Caco-2 (cell line): ENCODE results near the gene RPUSD1. TPM values are rescaled to one million over a fixed set of nuclear protein-coding genes. Genes with fewer than 3 reads are reported as not detected.

ENCODE experiments used
- BruUV-seq: library from RNA; stranded (reverse); fragments of 400-500 nt; replicated peaks from 2 replicates; lab custom pipeline; 2021; lab: Mats Ljungman, UMichigan
- CTCF ChIA-PET: fragments of 300-600 bp; sonication (Branson Sonifier 250); formaldehyde crosslinking; loops from one replicate; lab custom pipeline; 2022; ENCODE audit warnings: antibody characterized with exemption; lab: Charles Lee
- POLR2A ChIA-PET: fragments of 300-600 bp; sonication (Branson Sonifier 250); formaldehyde crosslinking; loops from one replicate; lab custom pipeline; 2022; ENCODE audit warnings: antibody characterized with exemption; lab: Charles Lee
- DNase-seq, 2 experiments: peaks; one replicate each; pipeline versions ENCODE4 v3.0.0 to v3.0.0-alpha.2; 2020 to 2022
- H3K27me3 ChIP-seq: replicated peaks from 2 replicates; pipeline ENCODE4 v1.6.0; 2011; ENCODE audit warnings: low read length; ENCODE audit not compliant: control insufficient read depth, insufficient read depth
- H3K36me3 ChIP-seq: 2 replicates; pipeline ENCODE4 v1.5.1; 2011; ENCODE audit warnings: low read length; ENCODE audit not compliant: control insufficient read depth, insufficient read depth
- H3K4me1 ChIP-seq: fragments of 250-450 bp; sonication (Bioruptor Pico); 2 replicates; pipeline ENCODE4 v1.5.1; 2020; ENCODE audit warnings: mild to moderate bottlenecking
- H3K4me3 ChIP-seq: 2 replicates; pipeline ENCODE4 v1.5.1; 2011; ENCODE audit warnings: low read depth, mild to moderate bottlenecking, control low read depth, low read length
- H3K9me3 ChIP-seq: fragments of 250-450 bp; sonication (Bioruptor Pico); 2 replicates; pipeline ENCODE4 v1.5.1; 2020; ENCODE audit warnings: mild to moderate bottlenecking, moderate library complexity
- H3K27ac Mint-ChIP-seq: one replicate; pipeline ENCODE4 v1.8.0; 2022; ENCODE audit warnings: mixed read lengths; ENCODE audit not compliant: unreplicated experiment
- H3K27me3 Mint-ChIP-seq: one replicate; pipeline ENCODE4 v1.8.0; 2022; ENCODE audit warnings: mixed read lengths; ENCODE audit not compliant: insufficient read depth, unreplicated experiment
- H3K36me3 Mint-ChIP-seq: one replicate; pipeline ENCODE4 v1.8.0; 2022; ENCODE audit warnings: mild to moderate bottlenecking, mixed read lengths; ENCODE audit not compliant: insufficient read depth, unreplicated experiment
- H3K4me1 Mint-ChIP-seq: one replicate; pipeline ENCODE4 v1.8.0; 2022; ENCODE audit warnings: low read depth, mixed read lengths; ENCODE audit not compliant: unreplicated experiment
- H3K4me3 Mint-ChIP-seq: one replicate; pipeline ENCODE4 v1.8.0; 2022; ENCODE audit warnings: mild to moderate bottlenecking, moderate library complexity, mixed read lengths; ENCODE audit not compliant: unreplicated experiment
- H3K9me3 Mint-ChIP-seq: one replicate; pipeline ENCODE4 v1.8.0; 2022; ENCODE audit warnings: mixed read lengths; ENCODE audit not compliant: unreplicated experiment
- intact Hi-C: fragments of 100-400 bp; cut with micrococcal nuclease; formaldehyde crosslinking; loops from one replicate; pipeline ENCODE4 v1.10.0; 2022; ENCODE audit not compliant: unreplicated experiment
- total RNA-seq: library from RNA; stranded (reverse); gene quantifications from 2 replicates; pipeline ENCODE4 v1.2.3, GENCODE V29; 2022
- TF ChIP-seq, protein P1 (sequence below), 2 experiments: fragments of 200-600 bp in 1 of 2; IDR thresholded peaks; 1 replicate in 1 of 2; 2 replicates in 1 of 2; pipeline versions ENCODE4 v1.5.1 to v1.8.0; 2011 to 2022; ENCODE audit warnings: antibody characterized with exemption in 1 of 2, control low read depth in 1 of 2, inconsistent platforms in 1 of 2, low read depth in 1 of 2, low read length in 1 of 2, mild to moderate bottlenecking in 1 of 2, moderate library complexity in 1 of 2; ENCODE audit not compliant: insufficient read depth in 1 of 2, severe bottlenecking in 1 of 2, unreplicated experiment in 1 of 2

Gene RPUSD1
- total RNA-seq, 1 experiment from 2014 or later: 44.0 TPM

GRCh38 chr16:787321-787966 is 737 bp downstream of the RPUSD1 start:
- H3K27me3 ChIP-seq: no peaks in the 10 kb centered on the region
- Mint-ChIP-seq H3K9me3 (no peaks in the 10 kb centered on the region), H3K36me3 (peaks cover 40% of the 10 kb centered on the region), H3K4me1 (no peaks in the 10 kb centered on the region), H3K27ac (no peak overlapping the region), H3K4me3 (peak overlapping the region; percentile 82), H3K27me3 (no peaks in the 10 kb centered on the region)
- no peak for DNase-seq
- peaks cover 11% of the 10 kb centered on the region; the same call in 1 of the 2 replicates for H3K4me1 ChIP-seq
- peak overlapping the region; percentile 95 for H3K4me3 ChIP-seq
- intact Hi-C loops: loop anchor here (5.0 to 10.0 kb wide), 2 partner anchors 45 to 73 kb away; partner anchors contain the start of genes CIAO3 and METRN
- BruUV-seq: no TSS peak
- H3K36me3 ChIP-seq: peaks cover 3% of the 10 kb centered on the region; the same call in 1 of the 2 replicates
- no peaks in the 10 kb centered on the region for H3K9me3 ChIP-seq
- CTCF ChIA-PET: interaction anchor here (0.6 kb wide), 1 partner anchor 44 kb away, joined by 6 read pairs; no protein-coding TSS in a partner anchor
- POLR2A ChIA-PET: interaction anchor here (0.9 to 1.4 kb wide), 5 partner anchors 16 to 312 kb away, joined by 3 to 12 read pairs (median 8); partner anchors contain the start of genes ANTKMT and CIAO3
- TF ChIP-seq, protein P1, sequence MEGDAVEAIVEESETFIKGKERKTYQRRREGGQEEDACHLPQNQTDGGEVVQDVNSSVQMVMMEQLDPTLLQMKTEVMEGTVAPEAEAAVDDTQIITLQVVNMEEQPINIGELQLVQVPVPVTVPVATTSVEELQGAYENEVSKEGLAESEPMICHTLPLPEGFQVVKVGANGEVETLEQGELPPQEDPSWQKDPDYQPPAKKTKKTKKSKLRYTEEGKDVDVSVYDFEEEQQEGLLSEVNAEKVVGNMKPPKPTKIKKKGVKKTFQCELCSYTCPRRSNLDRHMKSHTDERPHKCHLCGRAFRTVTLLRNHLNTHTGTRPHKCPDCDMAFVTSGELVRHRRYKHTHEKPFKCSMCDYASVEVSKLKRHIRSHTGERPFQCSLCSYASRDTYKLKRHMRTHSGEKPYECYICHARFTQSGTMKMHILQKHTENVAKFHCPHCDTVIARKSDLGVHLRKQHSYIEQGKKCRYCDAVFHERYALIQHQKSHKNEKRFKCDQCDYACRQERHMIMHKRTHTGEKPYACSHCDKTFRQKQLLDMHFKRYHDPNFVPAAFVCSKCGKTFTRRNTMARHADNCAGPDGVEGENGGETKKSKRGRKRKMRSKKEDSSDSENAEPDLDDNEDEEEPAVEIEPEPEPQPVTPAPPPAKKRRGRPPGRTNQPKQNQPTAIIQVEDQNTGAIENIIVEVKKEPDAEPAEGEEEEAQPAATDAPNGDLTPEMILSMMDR (IDR thresholded peaks at IDR 0.05; ENCODE audit: insufficient read depth in 1 of 2, low read depth in 1 of 2, low read length in 1 of 2, severe bottlenecking in 1 of 2, unreplicated experiment in 1 of 2): no peak

- H3K4me1 ChIP-seq: peaks cover 11% of the 10 kb centered on the region; the same call in 1 of the 2 replicates
- H3K4me3 ChIP-seq: no peak overlapping the region
- CTCF ChIA-PET: interaction anchor here (1.0 kb wide), 1 partner anchor 61 kb away, joined by 3 read pairs; no protein-coding TSS in a partner anchor
- BruUV-seq: no TSS peak
- POLR2A ChIA-PET: no interaction called here
- Mint-ChIP-seq H3K4me1 (no peaks in the 10 kb centered on the region), H3K27me3 (no peaks in the 10 kb centered on the region), H3K4me3 (peak overlapping the region; percentile 82), H3K27ac (no peak overlapping the region), H3K9me3 (no peaks in the 10 kb centered on the region), H3K36me3 (peaks cover 32% of the 10 kb centered on the region)
- H3K27me3 ChIP-seq: no peaks in the 10 kb centered on the region
- TF ChIP-seq, protein P1 (IDR thresholded peaks at IDR 0.05; ENCODE audit: insufficient read depth in 1 of 2, low read depth in 1 of 2, low read length in 1 of 2, severe bottlenecking in 1 of 2, unreplicated experiment in 1 of 2): peak; percentile 37 to 59
- H3K9me3 ChIP-seq: no peaks in the 10 kb centered on the region
- intact Hi-C loops: loop anchor here (5.0 to 10.0 kb wide), 2 partner anchors 44 to 71 kb away; partner anchors contain the start of genes CIAO3 and METRN
- peaks cover 3% of the 10 kb centered on the region; the same call in 1 of the 2 replicates for H3K36me3 ChIP-seq
- DNase-seq: peak in 1 of 2 experiments; percentile 64
Observed at GRCh38 chr16:785563-786535, 2.3 kb downstream of the RPUSD1 start.

GRCh38 chr16:784431-784830 is 3.8 kb downstream of the RPUSD1 start:
- intact Hi-C loops: loop anchor here (10.0 kb wide), 1 partner anchor 70 kb away; the partner anchor contains the start of gene METRN
- no peaks in the 10 kb centered on the region for H3K9me3 ChIP-seq
- no peak overlapping the region for H3K4me3 Mint-ChIP-seq
- H3K4me3 ChIP-seq: no peak overlapping the region
- no peak overlapping the region for H3K27ac Mint-ChIP-seq
- peaks cover 9% of the 10 kb centered on the region; the same call in 1 of the 2 replicates for H3K4me1 ChIP-seq
- ChIA-PET CTCF (no interaction called here), POLR2A (no interaction called here)
- no peaks in the 10 kb centered on the region for H3K4me1 Mint-ChIP-seq
- peaks cover 3% of the 10 kb centered on the region; the same call in 1 of the 2 replicates for H3K36me3 ChIP-seq
- peaks cover 31% of the 10 kb centered on the region for H3K36me3 Mint-ChIP-seq
- H3K27me3 Mint-ChIP-seq: no peaks in the 10 kb centered on the region
- no peak for DNase-seq
- no TSS peak for BruUV-seq
- TF ChIP-seq, protein P1 (IDR thresholded peaks at IDR 0.05; ENCODE audit: insufficient read depth in 1 of 2, low read depth in 1 of 2, low read length in 1 of 2, severe bottlenecking in 1 of 2, unreplicated experiment in 1 of 2): no peak
- no peaks in the 10 kb centered on the region for H3K9me3 Mint-ChIP-seq
- no peaks in the 10 kb centered on the region for H3K27me3 ChIP-seq
